ENCODE results near the gene MCFD2.

MCFD2 gene

DNA sequence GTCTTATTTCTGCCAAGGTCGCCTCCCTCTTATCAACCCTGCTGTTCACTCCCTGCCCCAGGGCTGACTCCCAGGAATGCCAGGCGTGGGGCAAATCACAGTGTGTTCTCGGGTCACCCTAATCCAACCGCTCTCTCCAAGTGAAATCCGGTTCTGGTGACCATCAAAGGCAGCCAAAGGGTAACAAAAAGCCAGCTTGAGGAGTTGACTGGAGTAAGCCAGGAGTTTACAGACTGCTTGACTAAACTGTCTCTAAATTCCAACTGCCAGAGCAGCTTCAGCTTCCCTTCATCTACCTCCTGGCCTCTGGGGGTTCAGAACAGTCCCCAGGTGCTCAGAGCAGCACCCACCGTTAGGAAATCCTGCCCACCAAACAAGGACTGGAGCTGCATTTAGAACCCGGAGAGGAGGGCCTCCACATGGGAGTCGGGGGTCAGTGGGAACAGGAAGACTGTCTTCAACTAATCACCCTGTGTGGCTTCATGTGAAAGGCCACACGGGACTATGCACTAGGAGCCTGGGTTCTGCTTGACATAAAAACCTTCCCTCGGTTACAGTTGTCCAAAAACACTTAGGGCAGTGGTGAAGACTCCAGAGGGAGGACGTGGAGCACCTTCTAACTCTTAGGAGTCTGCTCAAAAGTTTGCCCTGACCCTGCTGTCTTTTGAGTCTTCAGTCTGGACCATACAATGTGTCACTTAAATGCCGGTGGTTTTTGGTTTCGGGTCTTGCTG is 24.2 kb upstream of the MCFD2 start:
- DNase-seq (ENCODE audit: low read depth in 4 of 4, low spot score in 1 of 4), result no peak

DNA sequence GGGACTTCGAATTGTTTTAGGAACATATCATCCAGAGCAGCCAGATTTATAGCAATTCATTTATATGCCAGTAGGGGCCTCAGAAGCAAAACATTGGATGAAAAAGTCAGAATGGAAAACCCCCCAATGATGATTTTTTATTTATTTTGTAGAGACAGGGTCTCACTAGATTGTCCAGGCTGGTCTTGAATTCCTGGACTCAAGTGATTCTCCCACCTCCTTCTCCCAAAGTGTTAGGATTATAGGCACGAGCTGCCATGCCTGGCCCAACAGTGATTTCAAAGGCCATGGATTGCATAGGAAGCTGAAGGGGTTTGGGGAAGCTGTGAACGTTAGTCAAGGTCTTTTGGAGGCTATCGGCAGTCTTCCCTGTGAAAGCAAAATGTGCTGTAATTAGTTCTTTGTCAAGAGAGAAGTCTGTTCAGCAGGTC is 21.9 kb upstream of the MCFD2 start:
- DNase-seq (ENCODE audit: low read depth in 4 of 4, low spot score in 1 of 4), result no peak

DNA sequence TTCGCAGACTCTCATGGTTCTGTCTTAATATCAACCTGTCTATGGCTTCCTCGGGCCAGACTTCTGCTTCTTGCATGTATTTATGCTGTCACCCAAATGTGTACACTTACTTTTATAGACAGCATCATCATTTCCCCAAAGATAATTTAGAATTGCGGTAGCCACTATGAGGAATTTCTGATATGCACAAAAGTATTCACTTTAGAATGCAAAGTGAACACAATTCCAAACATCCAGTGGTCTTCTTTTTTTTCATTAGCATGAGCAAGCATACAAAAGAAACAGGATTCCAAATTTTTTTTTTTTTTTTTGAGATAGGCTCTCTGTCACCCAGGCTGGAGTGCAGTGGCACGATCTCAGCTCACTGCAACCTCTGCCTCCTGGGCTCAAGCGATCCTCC is 21.0 kb upstream of the MCFD2 start:
- DNase-seq (ENCODE audit: low read depth in 4 of 4, low spot score in 1 of 4), result no peak

DNA sequence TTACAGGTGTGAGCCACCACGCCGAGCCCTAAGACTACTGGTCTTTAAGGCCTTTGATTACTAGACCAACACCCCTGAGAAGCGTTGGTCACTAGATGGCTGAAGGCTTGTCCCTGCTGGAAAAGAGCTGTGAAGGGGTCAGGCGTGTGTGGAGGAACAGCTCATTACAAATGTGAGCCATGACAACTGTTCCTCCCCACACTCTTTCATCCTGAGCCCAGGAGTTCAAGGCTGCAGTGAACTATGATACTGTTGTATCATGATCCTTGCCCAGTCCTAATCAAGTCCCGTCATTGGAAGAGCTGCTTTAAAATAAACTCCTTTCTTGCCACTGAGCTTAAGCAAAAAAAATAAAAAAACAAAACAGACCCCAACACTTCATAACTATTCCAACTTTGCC is 19.5 kb upstream of the MCFD2 start:
- no peak for DNase-seq (ENCODE audit: low read depth in 4 of 4, low spot score in 1 of 4)

DNA sequence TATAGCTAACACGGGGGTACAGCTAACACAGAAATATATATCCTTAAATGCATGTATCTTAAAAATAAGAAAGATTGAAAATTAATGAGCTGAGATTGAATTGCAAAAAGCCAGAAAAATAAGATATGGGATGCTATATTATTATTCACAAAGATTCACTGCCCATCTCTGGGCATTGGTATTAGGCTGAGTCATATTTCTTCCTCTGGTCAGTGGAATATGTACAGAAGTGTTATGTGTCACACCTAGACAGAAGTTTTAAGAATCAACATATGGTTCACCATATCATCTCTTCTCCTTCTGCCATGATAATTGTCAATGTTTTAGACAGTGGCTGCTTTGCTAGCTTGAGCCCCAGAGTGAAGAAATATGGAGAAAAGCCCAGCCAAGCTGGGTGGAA is 14.0 kb upstream of the MCFD2 start:
- DNase-seq (ENCODE audit: low read depth in 4 of 4, low spot score in 1 of 4), result no peak

DNA sequence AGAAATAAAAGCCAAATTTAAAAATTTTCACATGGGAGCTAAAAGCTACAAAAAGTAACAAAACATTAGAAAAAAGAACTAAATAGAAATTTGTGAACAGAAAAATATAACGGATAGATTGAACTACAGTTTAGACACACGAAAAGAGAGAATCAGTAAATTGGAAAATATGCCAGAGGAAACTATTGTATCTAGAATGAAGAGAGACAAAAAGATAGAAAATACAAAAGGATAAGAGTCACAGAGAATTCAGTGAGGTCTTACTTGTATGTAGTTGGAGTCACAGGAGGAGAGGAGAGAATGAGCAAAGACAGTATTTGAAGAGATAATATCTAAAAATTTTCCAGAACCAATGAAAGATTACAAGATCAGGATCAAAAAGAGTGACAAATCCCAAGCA is 11.3 kb upstream of the MCFD2 start:
- no peak for DNase-seq (ENCODE audit: low read depth in 4 of 4, low spot score in 1 of 4)

DNA sequence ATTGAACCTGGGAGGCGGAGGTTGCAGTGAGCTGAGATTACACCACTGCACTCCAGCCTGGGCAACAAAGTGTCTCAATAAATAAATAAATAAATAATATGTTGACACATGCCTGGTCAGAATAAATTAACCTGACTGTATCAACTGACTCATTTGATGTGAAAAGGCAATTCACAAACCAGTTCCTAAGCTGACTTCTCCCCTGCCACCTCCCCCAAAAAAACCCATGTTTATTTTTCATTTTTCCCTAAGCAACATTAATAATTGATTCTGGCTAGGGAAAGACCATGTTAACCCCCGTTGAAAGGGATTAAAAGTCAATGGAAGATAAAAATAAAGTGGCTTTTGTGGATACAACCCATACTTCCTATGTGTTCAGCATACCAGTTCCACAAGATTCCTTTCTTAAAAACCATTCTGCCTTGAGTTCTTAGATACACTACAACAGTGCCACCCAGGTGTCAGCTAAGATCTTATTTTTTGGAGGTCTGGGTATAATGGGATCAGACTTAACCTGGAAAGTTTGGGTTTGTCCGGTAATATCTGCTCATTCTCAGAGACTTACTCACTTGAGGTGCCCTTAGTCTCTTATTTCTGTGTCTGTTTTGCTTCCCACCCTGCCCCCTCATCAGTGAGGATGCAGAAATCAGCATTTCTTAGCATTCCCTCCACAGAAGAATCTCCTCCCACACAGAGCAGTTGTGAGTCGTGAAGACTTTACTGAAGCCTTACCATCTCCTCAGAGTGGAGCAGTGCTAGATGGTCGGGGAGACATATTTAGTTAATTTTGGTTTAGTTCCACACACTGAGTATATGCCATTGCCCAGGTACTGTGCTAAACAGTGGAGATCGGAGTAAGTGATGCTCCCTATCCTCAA is 10.1 kb upstream of the MCFD2 start:
- DNase-seq (ENCODE audit: low read depth in 4 of 4, low spot score in 1 of 4), result no peak

DNA sequence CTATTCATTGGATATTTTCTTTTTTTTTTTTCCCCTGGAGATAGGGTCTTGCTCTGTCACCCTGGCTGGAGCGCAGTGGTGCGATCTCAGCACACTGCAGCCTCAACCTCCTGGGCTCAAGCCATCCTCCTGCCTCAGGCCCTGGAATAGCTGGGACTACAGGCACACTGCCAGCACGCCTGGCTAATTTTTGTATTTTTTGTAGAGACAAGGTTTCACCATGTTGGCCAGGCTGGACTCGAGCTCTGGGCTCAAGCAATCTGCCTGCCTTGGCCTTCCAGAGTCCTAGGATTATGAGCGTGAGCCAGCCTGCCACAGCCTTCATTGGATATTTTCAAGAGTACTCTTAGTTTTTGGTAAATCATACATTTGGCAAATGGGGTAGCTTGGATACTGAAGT is 9.0 kb upstream of the MCFD2 start:
- DNase-seq (ENCODE audit: low read depth in 4 of 4, low spot score in 1 of 4), result no peak

DNA sequence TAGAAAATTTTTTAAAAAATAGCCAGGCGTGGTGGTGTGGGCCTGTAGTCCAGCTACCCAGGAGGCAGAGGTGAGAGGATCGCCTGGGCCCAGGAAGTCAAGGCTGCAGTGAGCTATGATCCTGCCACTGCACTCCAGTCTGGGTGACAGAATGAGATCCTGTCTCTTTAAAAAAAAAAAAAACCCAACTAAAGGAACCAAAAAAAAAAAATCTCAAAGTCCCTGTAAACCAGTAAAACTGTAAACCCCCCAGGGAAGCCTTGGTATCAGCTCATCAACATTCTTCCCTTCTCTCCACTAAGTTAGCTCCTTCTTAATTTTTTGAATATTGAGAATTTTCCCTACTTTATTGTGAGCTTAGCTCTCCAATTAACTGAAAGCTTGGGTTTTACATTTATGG is 8.4 kb upstream of the MCFD2 start:
- no peak for DNase-seq (ENCODE audit: low read depth in 4 of 4, low spot score in 1 of 4)

DNA sequence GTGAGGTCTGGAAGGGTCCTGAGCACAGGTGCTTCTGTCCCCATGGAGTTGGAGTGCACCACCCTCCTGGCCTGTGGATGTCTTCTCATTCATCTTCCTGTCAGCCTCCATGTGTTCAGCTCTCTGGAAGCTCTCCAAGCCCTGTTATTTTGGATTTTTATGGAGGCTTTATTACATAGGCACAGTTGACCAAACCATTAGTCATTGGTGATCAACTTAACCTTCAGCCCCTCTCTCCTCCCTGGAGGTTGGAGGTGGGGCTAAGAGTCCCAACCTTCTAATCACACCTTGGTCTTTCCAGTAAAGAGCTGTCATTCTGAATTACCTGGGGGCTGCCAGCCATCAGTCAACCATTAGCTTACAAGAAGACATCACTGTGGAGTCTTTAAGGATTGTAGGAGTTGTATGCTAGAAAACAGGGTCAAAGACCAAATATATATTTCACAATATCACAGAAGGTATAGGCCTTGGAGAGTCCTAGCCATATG is 7.5 kb upstream of the MCFD2 start:
- DNase-seq (ENCODE audit: low read depth in 4 of 4, low spot score in 1 of 4), result no peak

DNA sequence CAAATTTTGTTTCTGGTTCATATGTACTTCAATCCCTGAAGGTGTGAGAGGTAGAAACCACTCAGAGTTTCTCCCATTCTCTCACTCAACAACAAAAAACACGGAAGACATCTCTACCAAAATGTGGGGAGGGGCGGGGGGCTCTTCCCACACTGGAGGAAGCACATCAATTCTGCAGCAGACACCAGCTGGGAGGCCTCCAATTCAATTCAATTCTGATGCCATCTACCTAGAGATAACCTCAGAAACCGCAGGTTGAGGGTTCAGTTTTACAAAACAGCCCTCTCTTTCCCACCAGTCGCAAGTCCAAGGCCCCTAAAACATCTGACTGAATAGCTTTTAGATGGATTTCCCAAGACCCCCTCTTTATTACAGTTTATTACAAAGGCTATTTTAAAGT is 7.0 kb upstream of the MCFD2 start:
- DNase-seq (ENCODE audit: low read depth in 4 of 4, low spot score in 1 of 4), result no peak

DNA sequence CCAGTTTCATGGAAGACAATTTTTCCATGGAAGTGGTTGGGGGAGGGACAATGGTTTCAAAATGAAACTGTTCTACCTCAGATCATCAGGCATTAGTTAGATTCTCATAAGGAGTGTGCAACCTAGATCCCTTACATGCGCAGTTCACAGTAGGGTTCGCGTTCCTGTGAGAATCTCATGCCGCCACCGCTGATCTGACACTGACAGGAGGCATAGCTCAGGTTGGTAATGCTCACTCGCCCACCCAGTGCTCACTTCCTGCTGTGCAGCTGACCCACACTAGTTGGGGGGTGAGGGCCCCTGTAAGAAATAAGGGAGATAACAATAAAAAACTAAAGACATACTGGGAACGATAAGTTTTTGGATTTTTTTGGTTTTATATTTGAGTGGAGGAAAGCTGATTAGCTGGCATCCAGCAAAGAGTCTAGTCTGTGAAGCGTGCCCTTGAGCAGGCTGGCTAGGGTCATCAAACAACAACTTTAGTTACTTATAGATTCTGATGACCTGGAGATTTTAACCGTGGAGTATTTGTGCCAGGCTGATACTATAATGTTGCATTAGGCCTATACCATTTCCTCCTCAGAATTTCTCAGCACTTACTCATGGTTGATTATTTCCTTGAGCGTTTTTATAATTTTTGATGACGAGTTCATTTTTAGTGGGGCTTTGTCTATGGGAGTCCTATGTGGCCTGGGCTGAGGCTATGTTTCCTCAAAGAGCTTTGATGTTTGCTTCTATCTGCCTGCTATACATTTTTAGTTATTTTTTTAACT is 6.3 kb upstream of the MCFD2 start:
- no peak for DNase-seq (ENCODE audit: low read depth in 4 of 4, low spot score in 1 of 4)

DNA sequence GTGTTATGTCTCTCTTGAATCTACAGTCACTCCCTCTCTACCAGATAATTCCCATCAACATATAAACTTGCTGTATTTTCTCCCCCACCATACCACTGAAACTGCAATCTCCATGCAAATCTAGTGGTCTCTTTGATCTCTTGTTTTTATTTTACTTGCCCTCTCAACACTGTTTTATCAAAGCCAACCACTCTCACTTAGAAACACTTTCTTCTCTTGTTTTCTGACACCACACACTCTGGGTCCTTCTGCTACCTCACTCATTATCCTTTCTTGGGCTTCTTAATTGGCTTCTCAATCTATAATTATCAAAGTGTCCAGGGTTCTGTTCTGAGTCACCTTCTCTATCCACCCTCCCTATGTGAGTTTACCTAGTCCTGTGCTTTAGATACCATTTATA is 2.0 kb upstream of the MCFD2 start:
- DNase-seq (ENCODE audit: low read depth in 4 of 4, low spot score in 1 of 4), result no peak

DNA sequence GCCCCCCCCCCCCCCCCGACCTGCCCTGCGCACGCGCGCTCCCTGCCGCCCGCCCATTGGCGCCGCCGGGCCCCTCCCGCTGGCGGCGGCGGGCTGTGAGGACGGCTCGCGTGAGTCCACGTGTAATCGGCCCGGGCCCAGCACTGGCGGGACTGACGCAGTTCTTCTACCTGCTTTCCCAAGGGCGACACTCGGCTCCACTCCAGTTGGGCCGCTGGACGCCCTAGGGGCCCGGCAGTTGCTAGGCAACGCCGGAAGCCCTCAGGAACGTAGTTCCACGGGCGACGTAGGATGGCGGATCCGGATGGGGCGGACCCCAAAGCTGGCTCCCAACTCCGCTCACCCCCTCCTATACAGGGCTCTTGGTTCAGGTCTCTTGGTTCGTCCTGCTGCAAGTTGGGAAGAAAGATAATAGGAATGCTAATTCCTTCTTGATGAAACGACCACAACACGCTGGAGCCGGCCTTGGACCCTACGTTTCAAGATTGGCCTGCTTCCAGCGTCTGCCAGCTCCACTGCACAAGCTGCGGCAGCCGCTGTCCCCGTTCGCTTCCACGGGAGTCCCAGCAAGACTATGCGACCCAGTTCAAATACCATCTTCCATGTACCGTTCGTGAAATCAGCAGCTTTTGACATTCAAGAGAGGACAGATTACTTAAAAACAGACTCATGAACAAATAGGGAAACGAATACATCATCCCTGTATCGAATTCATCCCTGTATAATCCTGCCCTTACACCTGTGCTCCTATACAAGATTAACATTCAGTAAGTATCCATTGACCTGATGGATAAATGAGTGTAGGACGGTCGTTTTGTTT is 415 bp upstream of the MCFD2 start:
- peak; percentile 47 to 73 (median 60) for DNase-seq (ENCODE audit: low read depth in 4 of 4, low spot score in 1 of 4)

DNA sequence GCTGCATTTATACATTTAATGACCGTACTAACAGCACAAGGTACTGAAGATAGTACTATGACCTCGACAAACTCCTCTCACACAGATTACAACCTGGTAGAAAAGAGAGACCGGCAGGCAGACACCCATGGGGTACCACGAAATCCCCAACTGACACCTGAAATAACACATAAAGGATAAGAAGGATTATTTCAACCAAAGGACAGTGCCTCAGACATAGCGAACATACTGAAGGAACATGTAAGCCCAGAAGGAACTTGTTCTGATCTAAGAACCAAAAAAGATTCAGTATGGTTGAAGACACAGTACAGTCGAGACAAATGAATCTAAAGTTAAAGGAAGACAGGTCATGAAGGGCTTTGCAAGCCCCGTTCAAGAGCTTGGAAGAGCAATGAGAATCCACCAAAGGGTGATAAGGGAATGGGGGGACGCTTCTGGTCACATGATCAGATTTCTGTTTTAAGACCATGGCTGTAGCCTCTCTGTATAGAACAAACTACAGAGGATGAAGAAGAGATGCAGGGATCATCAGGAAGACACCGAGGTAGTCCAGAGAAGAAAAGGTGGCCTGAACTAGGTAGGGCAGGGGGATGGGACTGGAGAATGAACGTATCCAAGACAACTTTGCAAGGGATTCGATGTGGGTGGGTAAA is 902 bp downstream of the MCFD2 start:
- no peak for DNase-seq (ENCODE audit: low read depth in 4 of 4, low spot score in 1 of 4)

DNA sequence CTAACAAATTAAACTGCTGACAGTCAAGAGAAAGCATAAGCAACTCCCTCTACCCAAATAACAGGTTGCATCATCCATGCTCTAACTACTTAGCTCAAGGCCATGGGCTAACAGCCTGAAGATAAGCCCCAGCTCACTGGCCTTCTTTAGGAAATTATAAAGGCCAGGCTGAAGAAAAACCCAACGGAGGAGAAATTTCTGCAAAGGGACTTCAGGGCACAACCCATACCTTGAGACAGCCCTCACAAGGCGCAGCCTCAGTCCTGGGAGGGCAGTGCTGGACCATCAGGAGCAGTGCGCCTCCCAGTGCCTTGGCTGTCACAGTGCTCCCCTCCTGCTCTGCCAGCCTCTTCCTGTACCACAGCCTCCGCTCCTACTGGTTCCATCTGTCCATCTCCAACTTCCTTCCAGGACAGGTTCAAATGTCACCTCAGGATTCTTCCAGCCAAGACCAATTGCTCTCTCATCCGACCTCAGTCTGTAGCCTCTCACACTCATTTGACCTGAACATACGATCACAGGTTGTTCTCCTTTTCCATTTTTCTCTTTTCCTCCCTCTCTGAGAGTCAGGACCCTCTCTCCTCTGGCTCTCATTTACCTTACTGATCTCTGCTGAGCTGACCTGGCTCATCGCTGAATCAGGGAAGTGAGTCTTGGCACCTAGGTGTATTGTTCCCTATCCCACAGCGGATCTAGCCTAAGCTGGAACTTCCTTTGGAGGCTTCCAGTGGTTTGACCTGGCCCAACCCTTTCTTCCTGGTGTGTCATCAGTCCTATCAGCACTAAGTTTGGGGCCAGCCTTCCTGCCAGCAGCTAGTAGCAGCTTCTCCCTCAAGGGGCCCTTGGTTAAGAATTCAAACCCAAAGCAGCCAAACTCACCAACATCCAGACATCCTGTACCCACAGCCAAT is 1.9 kb downstream of the MCFD2 start:
- no peak for DNase-seq (ENCODE audit: low read depth in 4 of 4, low spot score in 1 of 4)

DNA sequence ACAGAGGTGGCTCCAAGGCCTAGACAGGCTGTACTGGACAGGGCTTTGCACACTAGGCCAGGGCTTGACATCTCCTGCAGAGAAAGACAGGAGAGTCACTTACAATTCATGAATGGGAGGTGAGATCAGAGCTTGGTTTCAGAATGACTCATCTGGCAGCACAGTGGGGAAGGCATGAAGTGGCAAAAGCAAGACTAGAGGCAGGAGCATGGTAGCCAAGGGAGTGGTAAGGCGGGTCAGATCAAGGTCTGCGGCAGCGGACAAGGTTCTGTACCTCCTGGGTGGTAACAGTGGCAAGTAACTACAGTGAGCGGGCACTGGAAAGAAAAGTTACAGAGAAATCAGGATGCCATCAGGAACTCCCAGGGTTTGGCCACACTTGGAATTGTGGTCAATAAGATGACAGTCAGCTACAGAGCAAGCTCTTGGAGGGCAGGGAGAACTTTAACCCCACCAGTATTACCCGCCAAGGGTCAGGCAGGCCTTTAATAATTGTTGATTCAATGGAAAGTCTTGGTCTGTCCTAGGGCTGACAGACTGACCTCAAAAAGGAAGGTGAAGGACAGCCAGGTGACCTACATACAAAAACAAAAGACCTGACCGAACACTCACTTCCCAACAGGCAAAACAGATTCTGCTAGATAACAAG is 5.7 kb downstream of the MCFD2 start:
- DNase-seq (ENCODE audit: low read depth in 4 of 4, low spot score in 1 of 4), result peak in 2 of 4 experiments; percentile 13 to 34

DNA sequence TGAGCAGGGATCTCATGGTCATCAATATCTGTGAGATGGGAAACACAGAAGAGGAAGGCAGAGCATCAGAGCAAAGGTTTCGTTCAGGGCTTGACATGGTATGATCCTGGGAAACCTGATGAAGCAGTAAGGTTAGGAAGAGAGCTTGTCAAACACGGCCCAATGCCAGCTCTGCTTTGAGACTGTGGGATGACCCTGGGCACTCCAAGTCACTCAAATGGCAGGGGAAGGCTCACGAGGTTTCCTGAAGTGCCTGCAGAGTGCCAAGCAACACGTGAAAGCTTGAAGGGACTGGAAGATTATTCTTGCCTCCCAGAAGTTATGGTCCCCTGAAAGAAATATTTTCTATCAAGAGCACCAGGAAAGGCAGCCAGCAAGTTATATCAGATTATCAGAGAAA is 6.5 kb downstream of the MCFD2 start:
- DNase-seq (ENCODE audit: low read depth in 4 of 4, low spot score in 1 of 4), result no peak
